Gastrocnemius medialis (tissue), 4 donors: ENCODE results near the gene ARAF.

ENCODE experiments used
- POLR2A ChIP-seq, 2 donors: fragments of 450-650 bp; IDR thresholded peaks; one replicate each; pipeline ENCODE4 v1.6.1; 2017; ENCODE audit warnings: antibody characterized with exemption in 2 of 2, mild to moderate bottlenecking in 2 of 2, moderate library complexity in 2 of 2
- TF ChIP-seq, protein P1 (sequence below), 5 experiments: fragments of 450-650 bp in 3 of 5; fragments of 200-600 bp in 2 of 5; sonication (generic) in 2 of 5; IDR thresholded peaks in 4 of 5; conservative IDR thresholded peaks in 1 of 5; 1 replicate in 4 of 5; 2 replicates in 1 of 5; pipeline ENCODE4 v1.5.1; 2016 to 2019; ENCODE audit warnings: antibody characterized with exemption in 5 of 5, mild to moderate bottlenecking in 3 of 5, moderate library complexity in 3 of 5

DNA sequence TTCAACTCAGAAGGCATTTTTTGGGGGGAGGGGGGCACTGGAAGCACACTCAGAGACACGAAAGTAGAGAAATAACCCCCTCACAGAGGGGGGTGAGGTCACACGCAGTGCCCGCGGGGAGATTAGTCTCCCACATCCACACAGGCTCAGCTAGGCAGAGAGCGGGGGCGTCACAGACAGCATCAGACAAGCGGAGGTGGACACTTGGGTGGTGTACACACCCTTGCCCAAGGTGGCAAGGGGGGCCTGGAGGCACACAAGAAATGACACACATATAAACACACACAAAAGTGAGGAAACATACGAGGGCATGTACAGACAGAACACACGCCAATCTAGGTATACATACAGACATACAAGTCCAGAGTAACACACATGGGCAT lies 59.3 kb downstream of the ARAF start:
- TF ChIP-seq, protein P1, sequence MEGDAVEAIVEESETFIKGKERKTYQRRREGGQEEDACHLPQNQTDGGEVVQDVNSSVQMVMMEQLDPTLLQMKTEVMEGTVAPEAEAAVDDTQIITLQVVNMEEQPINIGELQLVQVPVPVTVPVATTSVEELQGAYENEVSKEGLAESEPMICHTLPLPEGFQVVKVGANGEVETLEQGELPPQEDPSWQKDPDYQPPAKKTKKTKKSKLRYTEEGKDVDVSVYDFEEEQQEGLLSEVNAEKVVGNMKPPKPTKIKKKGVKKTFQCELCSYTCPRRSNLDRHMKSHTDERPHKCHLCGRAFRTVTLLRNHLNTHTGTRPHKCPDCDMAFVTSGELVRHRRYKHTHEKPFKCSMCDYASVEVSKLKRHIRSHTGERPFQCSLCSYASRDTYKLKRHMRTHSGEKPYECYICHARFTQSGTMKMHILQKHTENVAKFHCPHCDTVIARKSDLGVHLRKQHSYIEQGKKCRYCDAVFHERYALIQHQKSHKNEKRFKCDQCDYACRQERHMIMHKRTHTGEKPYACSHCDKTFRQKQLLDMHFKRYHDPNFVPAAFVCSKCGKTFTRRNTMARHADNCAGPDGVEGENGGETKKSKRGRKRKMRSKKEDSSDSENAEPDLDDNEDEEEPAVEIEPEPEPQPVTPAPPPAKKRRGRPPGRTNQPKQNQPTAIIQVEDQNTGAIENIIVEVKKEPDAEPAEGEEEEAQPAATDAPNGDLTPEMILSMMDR (IDR thresholded peaks at IDR 0.05 in 4 of 5, conservative IDR thresholded peaks at IDR 0.05 in 1 of 5), result no peak
- no peak for TF ChIP-seq POLR2A (IDR thresholded peaks at IDR 0.05)
